Activated CD4-positive, CD25-positive, alpha-beta regulatory T cell treated with anti-CD3 and anti-CD28 coated beads, Interleukin-2, amount 50 U/mL, for 24 hours (primary cell): ENCODE results near the gene C1QTNF9.
"Not testable (repeated sequence)": the region's sequence is repeated elsewhere in the genome, so short reads cannot be mapped to it uniquely, and the experiment has no call there.

Experiments
- ATAC-seq, 2 donors: fragments of 150-1000 bp; cut with Tn5 transposase; one replicate each; pipeline ENCODE4 v1.10.0; 2021; ENCODE audit warnings: mild to moderate bottlenecking in 1 of 2, moderate library complexity in 1 of 2

The C1QTNF9 gene

GRCh38 chr13:24323036-24323738 is 13.8 kb downstream of the C1QTNF9 start:
- ATAC-seq, result no peak

DNA sequence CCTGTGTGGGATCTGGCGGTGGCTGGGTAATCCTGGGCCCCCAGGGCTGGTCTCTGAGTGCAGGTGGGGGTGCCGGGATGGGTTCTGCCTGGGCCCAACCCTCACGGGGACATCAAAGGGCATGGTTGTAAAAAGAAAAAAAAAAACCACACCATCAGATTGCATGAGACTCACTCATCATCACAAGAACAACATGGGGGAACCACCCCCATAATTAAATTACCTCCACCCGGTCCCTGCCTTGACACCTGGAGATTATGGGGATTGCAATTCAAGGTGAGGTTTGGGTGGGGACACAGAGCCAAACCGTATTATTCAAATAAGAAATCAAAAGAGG is 14.3 kb downstream of the C1QTNF9 start:
- ATAC-seq, result no peak

- not testable (repeated sequence) for ATAC-seq
Measured at GRCh38 chr13:24327598-24327997, 18.2 kb downstream of the C1QTNF9 start.

DNA sequence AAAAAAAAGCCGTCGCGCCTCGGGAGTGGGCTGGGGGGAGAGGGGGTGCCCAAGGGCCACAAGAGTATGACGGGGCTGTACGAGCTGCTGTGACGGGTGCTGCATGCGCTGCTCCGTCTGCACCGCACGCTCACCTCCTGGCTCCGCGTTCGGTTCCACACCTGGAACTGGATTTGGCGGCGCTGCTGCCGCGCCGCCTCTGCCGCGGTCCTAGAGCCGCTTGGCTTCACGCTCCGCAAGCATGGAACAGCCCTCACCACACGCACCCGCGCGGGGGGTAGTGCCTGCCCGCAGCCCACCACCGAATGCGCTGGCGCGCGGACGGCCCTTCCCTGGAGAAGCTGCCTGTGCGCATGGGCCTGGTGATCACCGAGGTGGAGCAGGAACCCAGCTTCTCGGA is 18.8 kb downstream of the C1QTNF9 start:
- no peak for ATAC-seq

DNA sequence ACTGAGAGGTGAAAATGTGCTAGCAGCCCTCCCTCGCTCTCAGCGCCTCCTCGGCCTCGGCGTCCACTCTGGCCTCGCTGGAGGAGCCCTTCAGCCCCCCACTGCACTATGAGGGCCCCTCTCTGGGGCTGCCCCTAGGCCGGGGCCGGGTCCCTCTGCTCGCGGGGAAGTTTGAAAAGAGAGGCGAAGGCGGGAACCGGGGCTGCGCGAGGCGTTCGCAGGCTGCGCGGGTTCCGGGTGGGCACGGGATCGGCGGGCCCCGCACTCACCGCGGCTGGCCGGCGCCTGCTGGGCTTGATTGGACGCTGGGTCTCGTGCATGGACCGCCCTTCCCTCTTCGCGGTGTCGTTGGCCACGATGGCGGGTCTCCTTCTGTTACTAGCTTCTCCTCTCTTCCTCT is 29.3 kb downstream of the C1QTNF9 start:
- no peak for ATAC-seq

DNA sequence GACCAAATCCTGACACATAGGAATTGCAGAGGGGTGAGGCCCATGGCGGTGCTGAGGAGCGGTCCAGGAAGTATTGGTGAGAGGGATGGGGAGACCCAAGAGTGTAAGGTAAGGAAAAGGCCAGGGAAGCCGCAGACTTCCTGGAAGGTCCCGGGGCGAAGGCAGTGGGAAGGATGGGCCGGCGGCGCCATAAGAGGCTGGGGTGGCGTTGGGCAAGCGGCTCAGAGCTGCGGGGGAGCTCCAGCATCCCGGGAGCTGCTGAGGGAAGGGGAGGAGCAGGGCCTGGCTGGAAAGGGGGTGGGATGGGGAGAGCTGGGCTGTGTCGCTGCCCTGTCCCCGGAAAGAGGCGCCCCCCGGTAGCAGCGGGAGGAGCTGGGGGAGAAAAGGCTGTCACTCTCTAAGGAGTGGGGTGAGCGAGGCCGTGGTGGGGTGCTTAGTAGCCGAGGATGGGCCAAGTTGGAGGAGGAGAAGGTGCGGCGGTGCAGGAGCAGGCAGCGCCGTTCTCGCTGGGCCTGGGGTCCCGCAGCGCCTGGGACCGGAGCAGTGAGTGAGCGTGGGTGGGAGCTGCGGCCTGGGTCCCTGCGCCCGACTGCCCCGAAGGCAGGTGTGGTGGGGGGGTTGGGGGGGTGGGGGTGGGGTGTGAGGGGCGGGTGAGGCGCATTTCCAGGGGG is 30.7 kb downstream of the C1QTNF9 start:
- ATAC-seq, result no peak

GRCh38 chr13:24340608-24340955 is 31.2 kb downstream of the C1QTNF9 start:
- ATAC-seq, result no peak

DNA sequence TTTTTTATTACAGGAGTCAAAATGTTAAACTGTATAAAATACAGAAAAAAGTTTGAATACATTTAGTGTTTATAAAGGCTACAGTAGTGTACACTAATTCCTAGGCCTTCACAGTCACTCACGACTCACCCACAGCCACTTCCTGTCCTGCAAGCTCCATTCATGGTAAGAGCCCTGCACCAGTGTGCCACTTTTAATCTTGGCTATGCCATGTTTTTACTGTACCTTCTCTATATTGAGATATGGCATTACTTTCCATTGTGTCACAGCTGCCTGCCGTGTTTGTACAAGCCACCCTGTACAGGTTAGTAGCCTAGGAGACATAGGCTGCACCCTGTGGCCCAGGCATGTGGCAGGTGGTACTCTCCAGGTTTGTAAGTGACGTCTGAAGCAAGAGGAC is 32.1 kb downstream of the C1QTNF9 start:
- no peak for ATAC-seq

DNA sequence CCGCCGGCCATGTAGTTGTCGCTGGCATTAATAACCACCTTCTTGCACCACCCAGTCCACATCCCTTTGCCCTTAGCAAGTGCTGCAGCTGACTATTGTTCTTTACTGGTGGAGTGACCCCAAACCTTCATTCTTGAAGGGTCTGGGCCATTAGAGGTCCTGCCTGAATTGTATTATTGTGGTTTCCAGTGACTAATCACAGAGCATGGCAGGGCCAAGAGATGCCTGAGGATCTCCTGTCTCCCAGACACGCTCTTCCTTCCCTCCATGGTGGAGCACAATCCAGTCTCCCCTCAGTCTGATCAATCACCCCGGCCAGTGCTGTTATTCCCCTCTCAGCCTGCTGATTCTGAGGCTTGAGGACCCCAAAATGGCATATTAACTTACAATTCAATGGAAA is 39.0 kb downstream of the C1QTNF9 start:
- no peak for ATAC-seq

DNA sequence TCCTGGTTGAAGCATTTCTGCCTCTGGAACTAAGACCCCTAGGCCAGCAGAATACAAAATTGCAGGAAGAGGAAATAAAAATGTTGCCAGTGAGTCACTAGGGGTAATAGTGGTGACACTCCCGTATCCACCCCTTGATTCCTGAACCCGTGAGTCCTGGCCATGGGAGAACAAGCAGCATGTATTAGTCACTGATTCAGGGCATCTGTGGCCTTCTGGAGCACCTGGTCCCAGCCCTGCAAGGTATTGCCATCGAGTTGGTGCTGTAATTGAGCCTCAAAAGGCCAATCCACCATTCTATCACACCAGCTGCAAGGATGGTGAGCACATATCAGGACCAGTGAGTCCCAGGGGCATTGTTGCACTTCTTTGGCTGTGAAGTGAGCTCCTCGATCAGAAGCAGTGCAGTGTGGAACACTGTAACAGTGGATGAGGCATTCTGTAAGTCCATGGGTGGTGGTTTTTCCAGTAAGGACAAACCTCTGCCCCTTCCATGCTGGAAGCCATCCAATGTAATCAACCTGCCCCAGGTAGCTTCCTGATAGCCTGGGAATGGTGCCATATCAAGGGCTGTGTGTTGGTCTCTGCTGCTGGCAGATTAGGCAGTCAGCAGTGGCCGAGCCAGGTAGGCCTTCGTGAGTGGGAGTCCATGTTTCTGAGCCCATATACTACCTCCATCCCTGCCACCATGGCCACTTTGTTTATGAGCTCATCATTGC is 39.6 kb downstream of the C1QTNF9 start:
- no peak for ATAC-seq

DNA sequence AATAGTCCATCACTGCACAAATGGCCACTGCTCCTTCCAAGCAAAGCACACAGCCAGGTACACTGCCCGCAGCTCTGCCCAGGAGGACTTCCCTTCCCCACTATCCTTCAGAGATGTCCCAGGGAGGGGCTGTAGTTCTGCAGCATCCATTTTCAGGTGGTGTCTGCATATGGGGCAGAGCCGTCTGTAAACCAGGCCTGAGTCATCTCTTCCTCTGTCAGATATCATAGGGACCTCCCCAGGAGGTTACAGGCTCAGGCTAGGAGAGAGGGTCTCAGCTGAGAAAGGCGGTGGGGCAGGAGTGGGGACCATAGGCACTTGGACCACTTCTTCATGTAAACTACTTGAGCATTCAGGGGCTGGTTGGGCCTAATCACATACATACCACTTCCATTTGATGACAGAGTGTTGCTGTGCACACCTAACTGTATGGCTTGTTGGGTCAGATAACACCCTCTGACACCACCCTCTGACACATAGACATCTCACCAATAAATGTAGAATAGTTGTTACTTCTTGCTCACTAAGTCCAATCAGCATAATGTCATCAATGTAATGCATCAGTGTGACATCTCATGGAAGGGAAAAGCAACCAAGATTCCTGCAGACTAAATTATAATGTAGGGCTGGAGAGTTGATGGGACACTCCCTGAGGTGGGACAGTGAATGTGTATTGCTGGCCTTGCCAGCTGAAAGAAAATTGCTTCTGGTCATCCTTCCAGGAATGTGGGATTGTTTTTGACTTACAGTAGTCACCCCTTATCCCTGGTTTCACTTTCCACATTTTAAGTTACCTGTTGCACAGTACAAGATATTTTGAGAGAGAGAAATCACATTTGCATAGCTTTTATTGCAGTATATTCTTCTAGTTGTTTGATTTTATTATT is 40.6 kb downstream of the C1QTNF9 start:
- ATAC-seq, result not testable (repeated sequence)

GRCh38 chr13:24351423-24351822 is 42.0 kb downstream of the C1QTNF9 start:
- ATAC-seq, result no peak

GRCh38 chr13:24353736-24354135 is 44.4 kb downstream of the C1QTNF9 start:
- no peak for ATAC-seq

DNA sequence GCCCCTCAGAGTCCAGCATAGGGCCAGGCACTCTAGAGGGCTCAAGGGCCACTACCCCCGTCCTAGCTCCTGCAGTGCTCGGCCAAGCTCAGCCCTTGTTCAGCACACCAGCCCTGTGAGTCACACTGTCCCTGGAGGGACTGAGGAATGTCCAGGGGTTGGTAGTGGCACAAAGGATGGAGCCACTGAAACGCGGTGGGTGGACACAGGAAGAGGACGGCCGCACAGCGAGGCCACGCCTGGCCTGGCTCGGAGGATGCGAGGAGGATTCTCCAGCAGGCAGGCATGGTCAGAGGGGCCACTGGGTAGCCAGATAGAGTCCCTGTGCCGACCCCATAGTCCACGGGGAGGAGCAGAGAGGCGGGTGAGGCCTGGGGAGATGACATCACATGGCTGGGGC is 45.7 kb downstream of the C1QTNF9 start:
- no peak for ATAC-seq

GRCh38 chr13:24356270-24356669 is 46.9 kb downstream of the C1QTNF9 start:
- ATAC-seq, result no peak

DNA sequence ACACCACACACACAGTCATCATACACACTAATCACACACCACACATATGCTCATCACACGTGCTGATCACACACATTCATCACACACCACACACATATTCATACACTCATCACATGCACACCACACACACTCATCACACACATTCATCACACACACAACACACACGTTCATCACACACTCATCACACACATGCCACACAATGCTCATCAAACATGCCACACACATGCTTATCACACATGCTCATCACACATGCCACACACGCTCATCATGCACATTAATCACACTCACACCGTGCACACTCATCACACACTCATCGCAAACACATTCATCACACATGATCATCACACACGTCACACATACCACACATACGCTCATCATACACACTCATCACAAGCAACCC is 47.5 kb downstream of the C1QTNF9 start:
- no peak for ATAC-seq

GRCh38 chr13:24357756-24358155 is 48.4 kb downstream of the C1QTNF9 start:
- no peak for ATAC-seq

- not testable (repeated sequence) for ATAC-seq
Measured at GRCh38 chr13:24358836-24359235, 49.5 kb downstream of the C1QTNF9 start.

GRCh38 chr13:24359252-24359651 is 49.9 kb downstream of the C1QTNF9 start:
- ATAC-seq, result not testable (repeated sequence)

DNA sequence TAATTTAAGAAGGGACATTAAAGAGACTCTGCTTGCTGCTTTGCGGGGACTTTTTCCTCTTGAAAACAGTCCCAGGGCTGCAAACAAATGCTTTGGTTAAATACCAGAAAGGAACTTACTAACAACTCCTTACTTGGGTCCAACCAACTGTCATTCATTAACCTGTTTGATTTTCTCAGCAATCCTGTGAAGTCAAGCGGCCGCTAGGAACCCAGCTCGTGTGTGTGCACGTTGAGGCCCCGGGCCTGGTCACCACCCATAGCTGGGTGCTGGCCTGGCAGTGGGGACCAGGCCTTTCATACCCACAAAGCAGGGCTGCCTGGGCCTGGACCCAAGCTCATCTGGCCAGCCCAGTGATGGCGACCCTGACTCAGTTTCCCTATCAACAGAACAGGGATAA is 50.7 kb downstream of the C1QTNF9 start:
- peak in 1 of 2 donors; percentile 27 for ATAC-seq

DNA sequence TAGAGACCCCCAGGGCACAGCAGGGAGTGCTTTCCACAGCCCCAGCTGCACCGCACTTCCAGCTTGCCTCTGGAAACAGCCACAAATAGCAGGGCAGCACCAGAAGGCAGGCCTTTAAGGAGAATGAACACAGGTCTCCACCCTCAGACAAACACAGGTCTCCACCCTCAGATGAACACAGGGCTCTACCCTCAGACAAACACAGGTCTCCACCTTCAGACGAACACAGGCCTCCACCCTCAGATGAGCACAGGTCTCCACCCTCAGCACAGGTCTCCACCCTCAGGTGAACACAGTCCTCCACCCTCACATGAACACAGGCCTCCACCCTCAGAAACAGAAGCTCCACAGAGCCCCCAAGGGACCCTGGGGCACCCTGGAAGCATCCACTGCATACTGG is 51.7 kb downstream of the C1QTNF9 start:
- no peak for ATAC-seq

- ATAC-seq, result no peak
Measured at GRCh38 chr13:24361852-24362366, 52.5 kb downstream of the C1QTNF9 start.

DNA sequence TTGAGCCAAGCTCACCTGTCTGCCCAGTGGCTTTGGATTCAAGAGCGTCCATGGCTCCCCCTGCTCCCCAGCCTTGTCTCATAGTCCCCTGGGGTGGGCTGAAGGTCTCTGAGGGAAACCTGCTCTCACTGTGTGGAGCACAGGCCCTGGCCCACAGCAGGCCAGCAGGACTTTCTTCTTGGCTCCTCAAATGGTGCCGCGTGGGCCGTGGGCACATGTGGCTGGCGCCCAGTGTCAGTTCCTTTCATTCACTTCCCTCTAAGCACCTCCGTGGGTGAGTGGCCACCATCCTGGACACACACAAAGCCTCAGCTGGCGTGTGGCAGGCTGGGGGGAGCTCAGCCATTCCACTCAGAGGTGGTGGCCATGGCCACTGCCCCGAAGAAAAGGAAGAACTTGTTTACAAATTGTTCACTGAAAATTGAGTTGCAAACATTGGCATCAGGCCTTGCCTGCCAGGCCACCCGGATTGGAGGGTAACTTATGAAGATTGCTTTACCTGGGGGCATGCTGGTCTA is 53.1 kb downstream of the C1QTNF9 start:
- ATAC-seq, result no peak
